ENCODE data around the gene HSD17B13.
"Not testable (repeated sequence)": the region's sequence is repeated elsewhere in the genome, so short reads cannot be mapped to it uniquely, and the experiment has no call there.

HSD17B13 gene

DNA sequence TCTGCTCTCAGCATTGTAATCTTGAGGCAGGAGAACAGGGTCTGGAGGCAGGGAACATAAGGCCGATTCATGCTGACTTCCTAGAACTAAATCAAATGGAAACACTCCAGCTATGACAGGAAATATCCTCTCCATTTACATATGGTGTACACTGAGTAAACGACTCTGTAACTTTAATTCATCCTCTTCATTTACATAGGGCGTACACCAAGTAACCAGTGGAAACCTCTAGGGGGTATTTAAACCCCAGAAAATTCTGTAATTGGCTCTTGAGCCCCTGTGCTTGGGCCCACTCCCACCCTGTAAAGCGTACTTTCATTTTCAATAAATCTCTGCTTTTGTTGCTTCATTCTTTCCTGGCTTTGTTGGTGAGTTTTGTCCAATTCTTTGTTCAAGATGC, 7.7 kb downstream of the HSD17B13 start:
- not testable (repeated sequence) for DNase-seq

DNA sequence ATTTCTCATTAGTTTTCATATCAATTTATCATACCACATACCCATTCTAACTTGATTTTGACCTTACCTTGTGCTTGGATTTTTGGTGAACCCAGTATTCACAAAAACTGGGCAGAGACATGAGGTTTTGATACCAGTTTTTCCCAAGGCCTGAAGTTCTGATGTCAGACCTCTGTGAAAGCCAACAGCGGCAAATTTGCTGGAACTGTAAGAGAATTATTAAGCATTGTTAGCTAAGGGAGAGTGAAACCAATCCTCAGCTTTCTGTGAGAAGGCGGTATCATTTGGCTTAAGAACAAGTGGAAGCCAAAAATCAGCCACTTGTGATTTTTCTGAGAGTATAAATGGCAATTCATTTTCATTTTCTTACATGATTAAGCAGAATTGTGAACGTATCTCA, 8.9 kb downstream of the HSD17B13 start:
- DNase-seq, result no peak

DNA sequence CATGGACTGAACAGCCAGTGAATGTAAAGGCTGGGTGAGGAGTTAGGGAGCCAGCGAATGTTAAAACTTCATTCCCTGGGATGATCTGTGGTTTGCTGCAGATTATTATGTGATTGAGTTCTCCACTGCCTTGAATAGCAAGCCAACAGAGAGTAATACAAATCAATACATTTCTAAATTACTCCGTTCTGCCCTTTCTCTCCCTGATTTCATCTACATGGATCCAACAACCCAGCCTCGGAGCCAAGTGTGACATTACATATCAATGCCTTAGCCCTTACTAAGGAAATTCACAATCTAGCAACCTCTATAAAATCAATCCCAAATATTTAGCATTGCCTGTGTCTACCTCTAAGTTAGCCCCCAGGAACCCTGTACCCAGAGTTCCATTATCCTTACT, 11.0 kb downstream of the HSD17B13 start:
- DNase-seq, result no peak

DNA sequence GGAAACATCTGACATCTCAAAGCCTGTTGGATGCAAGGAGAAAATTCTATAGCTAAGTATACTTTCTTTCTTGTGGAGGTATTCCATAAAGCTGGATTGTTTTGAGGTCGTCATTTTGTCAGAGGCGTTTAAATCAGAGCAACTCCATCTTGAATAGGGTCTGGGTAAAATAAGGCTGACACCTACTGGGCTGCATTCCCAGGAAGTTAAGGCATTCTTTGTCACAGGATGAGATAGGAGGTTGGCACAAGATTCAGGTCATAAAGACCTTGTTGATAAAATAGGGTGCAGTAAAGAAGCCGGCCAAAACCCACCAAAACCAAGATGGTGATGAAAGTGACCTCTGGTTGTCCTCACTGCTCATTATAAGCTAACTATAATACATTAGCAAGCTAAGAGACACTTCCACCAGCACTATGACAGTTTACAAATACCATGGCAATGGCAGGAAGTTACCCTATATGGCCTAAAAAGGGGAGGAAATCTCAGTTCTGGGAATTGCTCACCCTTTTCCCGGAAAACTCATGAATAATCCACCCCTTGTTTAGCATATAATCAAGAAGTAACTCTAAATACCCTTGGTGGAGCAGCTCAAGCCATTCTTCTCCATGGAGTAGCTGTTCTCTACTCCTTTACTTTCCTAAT, 11.9 kb downstream of the HSD17B13 start:
- DNase-seq, result no peak

DNA sequence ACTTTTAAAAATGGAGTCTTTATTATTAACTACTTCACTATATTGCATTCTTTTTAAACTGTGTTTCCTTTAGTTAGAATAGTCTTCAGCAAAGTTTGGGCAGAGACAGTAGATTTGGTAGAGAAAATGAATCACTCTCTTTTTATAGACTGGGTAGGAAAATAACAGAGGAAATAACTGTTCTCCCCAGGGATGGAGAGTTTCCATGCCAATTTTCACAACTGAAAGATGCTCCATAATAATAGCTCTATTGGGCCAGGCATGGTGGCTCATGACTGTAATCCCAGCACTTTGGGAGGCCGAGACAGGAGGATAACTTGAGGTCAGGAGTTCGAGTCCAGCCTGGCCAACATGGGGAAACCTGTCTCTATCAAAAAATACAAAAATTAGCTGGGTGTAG, 13.1 kb downstream of the HSD17B13 start:
- DNase-seq, result no peak

DNA sequence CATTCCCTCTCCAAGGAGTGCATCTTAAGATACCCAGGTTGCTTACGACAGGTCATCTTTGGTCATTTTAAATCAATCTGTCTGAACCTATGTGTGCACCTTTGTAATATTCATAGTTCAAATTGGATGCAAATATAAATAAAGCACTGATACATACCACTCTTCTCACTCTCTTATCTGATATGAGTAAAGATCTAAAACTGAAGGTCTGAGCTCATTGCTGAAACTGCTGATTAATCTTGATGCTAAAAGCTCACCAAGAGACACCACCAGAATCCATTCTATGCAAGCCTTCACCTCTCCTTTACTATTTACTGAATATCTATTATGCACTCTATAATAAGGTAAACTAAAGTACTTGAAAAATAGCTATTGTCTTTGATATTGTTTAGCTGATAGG, 16.6 kb downstream of the HSD17B13 start:
- no peak for DNase-seq

DNA sequence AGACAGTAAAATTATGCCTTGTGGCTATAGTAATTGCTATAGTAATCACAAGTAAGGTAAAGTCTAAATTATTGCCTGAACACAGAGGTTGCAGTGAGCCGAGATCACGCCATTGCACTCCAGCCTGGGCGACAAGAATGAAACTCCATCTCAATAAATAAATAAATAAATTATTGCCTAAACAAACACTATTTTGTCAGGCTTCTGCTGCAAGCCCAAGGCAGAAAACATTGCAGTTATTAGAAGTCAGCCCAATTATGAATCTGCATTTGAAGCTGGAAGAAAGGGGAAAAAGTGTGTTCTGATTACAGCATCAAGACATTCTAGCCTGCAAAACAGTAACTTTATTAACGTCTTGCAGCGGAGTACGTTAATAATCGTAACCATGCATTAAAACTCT, 17.1 kb downstream of the HSD17B13 start:
- no peak for DNase-seq

DNA sequence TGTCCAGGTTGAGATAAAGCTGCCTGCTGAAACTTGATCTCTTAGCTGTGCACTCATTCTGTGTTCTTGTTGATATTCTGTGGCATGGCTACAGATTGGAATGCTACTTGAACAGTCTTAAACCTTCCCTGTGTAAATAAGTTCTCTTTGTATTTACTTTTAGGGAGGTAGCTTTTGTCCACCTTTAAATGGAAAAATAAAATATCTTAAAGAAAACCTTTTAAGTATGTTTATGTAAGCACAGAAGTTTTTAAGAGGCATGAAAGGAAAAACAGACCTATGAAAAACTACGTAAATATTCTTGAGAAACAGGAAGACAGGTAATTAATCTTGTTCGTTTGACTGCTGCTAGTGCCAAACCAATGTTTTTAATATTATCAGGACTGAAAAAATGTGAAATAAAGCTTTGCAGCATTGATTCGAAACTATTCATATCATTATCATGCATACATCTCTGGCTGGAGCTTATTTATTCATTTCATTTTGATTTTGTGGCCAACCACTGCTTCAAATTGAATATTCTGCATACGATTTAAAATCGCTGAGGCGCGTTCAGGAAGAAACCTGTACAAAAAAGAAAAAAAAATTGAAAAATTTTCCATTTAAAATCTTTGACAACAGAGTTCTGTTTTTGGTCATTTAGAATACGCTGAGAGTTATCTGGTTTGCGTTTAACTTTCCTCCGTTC, 17.8 kb downstream of the HSD17B13 start:
- DNase-seq, result no peak

DNA sequence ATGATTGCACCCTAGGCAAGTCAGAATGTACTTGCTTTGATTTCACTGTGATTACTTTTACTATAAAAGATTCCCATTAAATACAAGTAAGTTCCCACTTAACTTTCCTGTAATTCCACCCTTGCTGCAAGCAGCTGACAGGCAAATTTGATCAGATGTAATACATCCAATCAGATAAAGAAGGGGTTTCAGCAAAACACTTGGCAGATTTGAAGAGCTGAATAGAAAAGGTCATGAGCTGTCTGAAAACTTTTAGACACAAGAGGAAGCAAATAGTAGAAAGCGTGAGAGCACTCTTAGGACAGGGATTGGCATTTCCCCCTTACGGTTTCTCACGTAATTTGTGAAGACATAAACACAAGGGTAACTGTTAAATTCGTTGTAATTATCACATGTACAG, 22.8 kb downstream of the HSD17B13 start:
- DNase-seq, result no peak

DNA sequence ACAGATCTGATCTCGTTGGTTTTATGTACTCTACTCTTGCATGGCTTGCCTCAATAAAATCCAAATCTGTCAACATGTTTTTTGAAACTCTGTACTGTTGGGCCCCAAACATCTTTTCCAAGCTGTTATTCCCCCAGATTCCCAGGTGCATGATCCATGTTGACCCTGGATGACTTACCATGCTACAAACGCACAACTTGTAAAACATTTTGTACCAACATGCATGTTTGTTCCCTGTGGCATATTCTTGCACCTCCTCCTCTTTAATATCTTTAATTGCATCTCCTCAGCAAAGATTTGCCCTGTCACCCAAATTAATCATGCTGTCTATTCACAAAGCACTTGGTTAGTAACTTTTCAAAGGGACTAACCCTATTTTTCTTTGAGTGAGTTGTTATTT, 24.3 kb downstream of the HSD17B13 start:
- no peak for DNase-seq

DNA sequence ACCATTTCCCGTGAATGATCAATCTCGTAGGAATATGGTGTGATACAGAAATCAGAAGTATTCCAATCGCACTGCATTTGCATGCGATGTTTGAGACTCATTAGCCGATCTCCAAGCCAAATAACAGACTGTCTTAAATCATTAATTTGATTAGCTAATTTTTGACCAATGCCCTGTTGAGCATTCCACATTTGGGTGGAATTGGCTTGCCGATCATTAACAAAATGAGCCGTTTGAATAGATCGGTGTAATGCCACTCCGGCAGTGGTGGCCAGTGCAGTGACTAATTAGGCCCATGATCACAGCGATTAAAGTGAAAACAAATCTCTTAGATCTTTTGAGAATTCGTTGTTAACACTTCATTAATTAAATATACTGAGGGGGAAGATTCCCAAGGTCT, 27.8 kb downstream of the HSD17B13 start:
- not testable (repeated sequence) for DNase-seq

DNA sequence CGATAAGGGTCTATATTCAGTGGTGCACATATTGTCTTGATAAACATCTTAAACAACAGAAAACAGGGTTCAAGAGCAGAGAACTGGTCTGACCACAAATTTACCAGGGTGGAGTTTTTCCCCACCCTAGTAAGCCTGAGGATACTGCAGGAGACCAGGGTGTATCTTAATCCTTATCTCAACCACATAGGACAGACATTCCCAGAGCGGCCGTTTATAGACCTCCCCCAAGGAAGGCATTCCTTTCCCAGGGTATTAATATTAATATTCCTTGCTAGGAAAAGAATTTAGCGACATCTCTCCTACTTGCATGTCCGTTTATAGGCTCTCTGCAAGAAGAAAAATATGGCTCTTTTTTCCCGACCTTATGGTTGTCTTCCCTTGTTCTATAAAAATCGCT, 28.8 kb downstream of the HSD17B13 start:
- not testable (repeated sequence) for DNase-seq

DNA sequence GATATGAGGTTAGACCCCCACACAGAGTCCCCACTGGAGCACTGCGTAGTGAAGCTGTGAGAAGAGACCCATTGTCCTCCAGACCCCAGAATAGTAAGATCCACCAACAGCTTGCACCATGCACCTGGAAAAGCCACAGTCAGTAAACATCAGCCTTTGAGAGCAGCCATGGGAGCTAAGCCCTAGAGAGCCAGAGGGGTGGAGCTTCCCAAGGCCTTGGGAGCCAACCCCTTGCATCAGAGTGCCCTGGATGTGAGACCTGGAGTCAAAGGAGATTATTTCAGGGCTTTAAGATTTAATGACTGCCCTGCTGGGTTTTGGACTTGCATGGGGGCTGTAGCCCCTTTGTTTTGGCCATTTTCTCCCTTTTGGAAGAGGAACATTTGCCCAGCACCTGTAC, 35.7 kb downstream of the HSD17B13 start:
- no peak for DNase-seq

DNA sequence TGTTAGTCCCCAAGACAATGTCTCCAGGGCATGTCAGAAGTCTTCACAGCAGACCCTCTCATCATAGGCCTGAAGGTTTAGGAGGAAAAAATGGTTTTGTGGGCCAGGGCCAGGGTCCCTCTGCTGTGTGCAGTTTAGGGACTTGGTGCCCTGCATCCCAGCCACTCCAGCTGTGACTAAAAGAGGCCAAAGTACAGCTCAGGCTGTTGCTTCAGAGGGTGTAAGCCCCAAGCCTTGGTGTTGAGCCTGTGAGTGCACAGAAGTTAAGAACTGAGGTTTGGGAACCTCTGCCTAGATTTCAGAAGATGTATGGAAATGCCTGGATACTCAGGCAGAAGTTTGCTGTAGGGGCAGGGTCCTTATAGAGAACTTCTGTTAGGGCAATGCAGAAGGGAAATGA, 38.4 kb downstream of the HSD17B13 start:
- DNase-seq, result not testable (repeated sequence)

DNA sequence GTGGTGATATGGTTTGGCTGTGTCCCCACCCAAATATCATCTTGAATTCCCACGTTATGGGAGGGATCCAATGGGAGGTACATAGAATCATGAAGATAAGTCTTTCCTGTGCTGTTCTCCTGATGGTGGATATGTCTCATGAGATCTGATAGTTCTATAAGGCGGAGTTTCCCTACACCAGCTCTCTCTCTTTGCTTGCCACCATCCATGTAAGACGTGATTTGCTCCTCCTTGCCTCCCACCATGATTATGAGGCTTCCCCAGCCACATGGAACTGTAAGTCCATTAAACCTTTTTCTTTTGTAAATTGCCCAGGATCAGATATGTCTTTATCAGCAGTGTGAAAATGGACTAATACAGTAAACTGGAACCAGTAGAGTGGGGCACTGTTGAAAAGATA, 39.5 kb downstream of the HSD17B13 start:
- DNase-seq, result no peak

DNA sequence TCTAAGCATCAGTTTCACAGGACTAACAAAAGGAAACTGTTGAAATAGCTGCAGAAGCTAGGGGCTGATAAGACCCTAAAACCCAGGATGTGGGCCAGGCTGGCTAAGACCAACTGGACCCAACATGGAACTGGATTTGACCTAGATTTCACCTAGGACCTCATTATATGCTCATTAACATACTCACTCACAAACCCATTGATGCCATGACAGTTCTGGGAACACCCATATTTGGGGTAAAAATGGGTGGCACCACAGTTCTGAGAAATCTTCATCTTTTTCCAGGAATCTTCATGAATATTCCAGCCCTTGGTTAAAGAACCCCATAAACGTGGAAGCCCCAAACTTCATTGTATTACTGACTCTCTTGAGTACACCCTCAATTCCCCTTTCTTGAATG, 41.1 kb downstream of the HSD17B13 start:
- DNase-seq, result no peak

DNA sequence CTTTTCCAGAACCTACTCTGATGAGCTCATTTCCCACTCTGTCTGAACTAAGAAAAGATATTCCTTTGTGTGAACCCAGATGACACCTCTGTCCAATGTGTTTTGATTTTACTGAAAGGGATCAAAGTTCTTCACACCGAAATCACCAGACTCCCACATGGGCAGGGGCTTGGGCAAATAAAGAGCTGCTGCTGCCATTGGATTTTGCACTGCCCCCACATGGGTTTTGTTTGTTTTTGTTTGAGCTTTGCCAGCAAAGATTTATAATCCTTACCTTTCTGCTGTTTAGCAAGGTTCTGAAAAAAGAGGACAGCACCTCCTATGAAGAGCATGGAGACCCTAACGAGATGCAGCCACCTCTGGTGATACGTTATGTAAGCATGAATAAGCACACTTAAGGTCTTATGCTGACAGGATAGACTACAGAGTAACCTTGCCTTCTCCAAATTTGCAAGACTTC, 44.3 kb downstream of the HSD17B13 start:
- DNase-seq, result no peak

DNA sequence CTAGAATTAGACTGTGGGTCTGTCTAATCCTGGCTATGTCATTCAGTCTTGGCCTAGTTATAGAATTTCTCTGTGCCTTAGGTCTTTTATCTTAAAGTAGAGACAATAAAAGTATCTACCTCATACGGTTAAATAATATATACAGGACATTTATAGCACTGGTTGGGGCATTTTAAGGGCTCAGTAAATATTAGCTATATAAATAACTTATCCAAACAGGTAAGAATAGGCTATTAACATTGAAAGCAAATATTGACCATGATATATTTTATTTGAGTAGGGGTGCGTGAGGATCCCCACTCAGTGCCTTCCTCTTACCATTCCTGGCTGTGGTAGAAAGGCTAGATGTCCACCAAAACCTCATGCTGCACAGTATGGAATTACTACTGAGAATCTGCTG, 47.4 kb downstream of the HSD17B13 start:
- DNase-seq, result no peak

DNA sequence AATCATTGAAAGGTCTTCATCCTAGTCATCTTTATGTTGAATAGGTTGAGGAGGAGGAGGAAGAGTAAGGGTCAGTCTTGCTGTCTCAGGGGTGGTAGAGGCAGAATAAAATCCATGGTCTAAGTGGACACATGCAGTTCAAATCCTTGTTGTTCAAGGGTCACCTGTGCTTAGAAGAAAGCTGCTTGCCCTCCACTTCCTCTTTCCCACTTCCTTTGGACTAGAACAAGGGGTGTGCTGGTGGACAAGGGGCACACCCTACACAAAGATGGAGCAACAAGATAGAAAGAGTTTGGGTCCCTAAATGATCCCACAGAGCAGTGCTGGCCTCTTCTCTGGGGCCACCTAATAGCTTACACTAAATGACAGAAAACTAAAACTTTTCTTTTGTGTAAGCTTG, 47.9 kb downstream of the HSD17B13 start:
- DNase-seq, result no peak

DNA sequence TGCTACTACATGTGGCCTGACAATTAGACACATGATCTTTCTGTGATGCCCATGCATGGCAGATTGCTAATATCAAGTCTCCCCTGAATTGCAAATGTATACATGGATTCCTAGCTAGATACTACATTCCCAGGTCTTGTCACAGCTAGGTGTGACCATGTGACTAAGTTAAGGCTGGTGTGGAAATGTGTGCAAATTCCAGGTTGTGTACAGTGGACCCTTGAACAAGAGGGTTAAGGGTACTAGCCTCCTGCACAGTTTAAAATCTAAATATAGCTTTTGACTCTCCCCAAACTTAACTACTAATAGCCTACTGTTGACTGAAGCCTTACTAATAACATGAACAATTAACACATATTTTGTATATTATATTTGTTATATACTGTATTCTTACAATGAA, 48.4 kb downstream of the HSD17B13 start:
- DNase-seq, result no peak

DNA sequence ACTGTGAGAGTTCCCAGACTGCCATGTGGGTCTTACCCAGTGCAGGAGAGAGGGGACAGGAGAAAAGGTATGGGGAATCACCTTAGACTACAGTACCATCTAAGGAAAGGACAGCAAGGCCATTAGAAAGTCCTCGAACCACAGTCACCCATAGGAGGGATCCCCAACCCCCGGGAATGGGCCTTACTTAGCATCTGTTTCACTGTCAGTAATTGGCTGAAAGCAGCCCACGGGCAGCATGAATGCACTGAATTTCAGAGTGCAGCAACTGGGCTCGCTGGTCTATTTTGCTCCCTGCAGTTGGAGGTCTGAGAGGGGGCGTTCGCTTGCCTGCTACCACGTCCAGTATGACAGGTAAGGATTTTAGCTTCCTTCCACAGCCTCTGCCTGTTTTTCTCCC, 51.9 kb downstream of the HSD17B13 start:
- DNase-seq, result no peak

DNA sequence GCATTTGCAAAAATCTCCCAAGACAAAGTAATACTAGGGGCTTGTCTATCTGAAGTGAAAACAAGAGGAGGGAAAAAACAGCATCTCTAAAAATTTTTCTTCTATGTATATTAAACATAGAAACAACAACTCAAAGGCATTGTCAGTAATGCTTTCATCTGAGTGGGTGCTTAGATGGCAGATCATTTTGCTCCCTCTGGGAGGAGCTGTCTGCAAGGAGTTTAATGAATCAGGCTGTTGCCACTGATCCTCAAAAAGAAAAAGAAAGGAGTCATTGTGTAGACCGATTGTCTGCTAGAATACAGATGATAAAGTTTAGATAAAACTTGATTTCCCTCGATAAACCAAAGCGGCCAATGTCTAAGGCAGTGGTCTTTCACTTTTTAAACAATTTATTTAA, 52.5 kb downstream of the HSD17B13 start:
- peak in 1 of 2 experiments; percentile 53 for DNase-seq

DNA sequence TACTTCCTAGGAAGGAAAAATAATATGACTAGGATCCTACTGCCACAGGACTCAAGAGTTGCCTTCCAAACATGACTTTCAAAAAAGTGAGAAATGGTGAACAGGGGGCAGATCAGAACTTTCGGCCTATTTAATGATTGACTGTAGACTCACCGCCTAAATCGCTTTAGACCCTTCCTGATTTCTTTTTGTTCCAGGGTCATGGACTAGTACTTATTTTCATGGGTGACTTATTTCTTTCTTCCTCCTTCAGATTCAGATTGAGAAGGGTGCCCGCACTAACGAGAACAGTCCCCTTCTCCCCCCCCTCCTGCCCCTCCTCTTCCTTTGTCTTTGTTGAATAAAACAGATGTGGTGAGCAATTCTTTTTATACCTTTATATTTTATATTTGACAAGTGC, 54.3 kb downstream of the HSD17B13 start:
- no peak for DNase-seq

DNA sequence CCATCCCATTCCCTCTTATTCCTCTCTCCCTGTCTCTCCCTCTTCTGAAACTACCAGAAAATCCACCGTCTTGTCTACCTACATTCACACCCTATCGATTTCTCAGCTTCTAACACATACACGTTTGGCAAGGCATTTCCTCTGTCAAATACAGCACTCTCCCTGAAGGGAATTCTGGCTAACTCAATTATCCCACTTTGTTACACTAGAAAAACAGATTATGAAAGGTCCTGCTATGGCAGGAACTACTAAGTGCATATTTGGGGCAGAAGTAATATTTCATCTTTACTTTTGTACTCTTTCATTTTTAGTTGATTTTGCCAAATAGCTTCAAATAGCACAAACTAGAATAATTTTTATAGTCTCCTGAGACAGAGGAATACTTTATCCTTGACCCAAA, 55.7 kb downstream of the HSD17B13 start:
- no peak for DNase-seq

DNA sequence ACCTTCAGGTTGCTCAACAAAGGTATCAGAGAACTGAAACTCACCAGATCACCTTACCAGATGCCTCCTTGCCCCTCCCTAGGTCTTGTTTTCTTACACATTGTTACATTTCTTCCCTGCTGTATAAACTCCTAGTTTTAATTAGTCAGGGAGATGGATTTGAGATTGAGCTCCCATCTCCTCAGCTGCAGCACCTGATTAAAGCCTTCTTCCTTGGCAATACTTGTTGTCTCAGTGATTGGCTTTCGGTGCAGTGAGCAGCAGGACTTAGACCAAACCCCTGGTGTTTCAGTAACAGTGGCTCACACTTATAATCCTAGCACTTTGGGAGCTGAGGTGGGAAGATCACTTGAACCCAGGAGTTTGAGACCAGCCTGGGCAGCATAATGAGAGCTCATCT, 59.8 kb downstream of the HSD17B13 start:
- DNase-seq, result no peak

Measured in NCI-H1930 (cell line).